HG03571 (cell line): ENCODE data around the gene LGR5.
A peak's percentile ranks its signal among the peaks of the same experiment; 100 is the strongest.

Source experiments
- ATAC-seq: cut with Tn5 transposase; IDR thresholded peaks from one replicate; pipeline ENCODE4 v1.9.1; 2021; ENCODE audit not compliant: unreplicated experiment

LGR5 gene, protein sequence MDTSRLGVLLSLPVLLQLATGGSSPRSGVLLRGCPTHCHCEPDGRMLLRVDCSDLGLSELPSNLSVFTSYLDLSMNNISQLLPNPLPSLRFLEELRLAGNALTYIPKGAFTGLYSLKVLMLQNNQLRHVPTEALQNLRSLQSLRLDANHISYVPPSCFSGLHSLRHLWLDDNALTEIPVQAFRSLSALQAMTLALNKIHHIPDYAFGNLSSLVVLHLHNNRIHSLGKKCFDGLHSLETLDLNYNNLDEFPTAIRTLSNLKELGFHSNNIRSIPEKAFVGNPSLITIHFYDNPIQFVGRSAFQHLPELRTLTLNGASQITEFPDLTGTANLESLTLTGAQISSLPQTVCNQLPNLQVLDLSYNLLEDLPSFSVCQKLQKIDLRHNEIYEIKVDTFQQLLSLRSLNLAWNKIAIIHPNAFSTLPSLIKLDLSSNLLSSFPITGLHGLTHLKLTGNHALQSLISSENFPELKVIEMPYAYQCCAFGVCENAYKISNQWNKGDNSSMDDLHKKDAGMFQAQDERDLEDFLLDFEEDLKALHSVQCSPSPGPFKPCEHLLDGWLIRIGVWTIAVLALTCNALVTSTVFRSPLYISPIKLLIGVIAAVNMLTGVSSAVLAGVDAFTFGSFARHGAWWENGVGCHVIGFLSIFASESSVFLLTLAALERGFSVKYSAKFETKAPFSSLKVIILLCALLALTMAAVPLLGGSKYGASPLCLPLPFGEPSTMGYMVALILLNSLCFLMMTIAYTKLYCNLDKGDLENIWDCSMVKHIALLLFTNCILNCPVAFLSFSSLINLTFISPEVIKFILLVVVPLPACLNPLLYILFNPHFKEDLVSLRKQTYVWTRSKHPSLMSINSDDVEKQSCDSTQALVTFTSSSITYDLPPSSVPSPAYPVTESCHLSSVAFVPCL

GRCh38 chr12:71439613-71440344 is at the start of gene LGR5:
Gene LGR5, plus strand, starts transcription at chr12:71439798. Its CDS starts 283 bp downstream, at chr12:71440081.
- ATAC-seq = no peak

- peak; percentile 86 for ATAC-seq
These were observed 47.0 kb upstream of the LGR5 start for GRCh38 chr12:71392521-71393145.

DNA sequence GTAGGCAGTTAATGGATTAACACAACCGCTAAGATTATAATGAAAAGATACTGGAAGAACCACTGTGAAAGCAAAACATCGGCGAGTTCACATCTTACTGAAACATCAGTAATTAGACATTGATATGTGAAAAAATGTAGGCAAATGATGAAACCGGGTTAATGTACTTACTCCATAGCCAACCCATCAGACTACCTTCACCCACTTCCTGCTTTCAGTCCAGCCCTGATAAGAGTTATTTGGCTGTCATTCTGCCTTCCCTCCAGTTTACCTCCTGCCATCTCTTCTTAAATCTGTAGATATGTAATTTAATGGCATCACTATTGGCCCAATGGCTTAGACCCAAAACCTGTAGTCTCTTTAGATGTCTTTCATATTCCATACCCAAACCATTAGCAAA is 46.0 kb upstream of the LGR5 start:
- ATAC-seq = no peak

- no peak for ATAC-seq
These were observed 42.1 kb upstream of the LGR5 start for GRCh38 chr12:71397433-71397954.

- no peak for ATAC-seq
These were observed 40.4 kb upstream of the LGR5 start for GRCh38 chr12:71399197-71399596.

GRCh38 chr12:71400481-71400880 is 39.1 kb upstream of the LGR5 start:
- no peak for ATAC-seq

DNA sequence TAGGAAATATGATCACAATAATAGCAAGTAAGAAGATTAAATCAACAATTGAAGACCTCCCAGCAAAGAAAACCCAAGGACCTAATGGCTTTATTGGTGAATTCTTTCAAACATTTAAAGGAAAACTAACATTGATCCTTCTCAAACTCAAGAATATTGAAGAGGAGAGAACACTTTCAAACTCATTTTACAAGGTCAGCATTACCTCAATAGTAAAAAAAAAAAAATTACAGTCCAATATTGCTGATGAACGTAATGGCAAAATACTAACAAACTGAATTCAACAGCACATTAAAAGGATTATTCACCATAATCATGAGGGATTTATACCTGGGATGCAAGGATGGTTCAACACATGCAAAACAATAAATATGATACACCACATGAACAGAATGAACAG is 33.7 kb upstream of the LGR5 start:
- no peak for ATAC-seq

GRCh38 chr12:71407732-71408131 is 31.9 kb upstream of the LGR5 start:
- ATAC-seq = no peak

DNA sequence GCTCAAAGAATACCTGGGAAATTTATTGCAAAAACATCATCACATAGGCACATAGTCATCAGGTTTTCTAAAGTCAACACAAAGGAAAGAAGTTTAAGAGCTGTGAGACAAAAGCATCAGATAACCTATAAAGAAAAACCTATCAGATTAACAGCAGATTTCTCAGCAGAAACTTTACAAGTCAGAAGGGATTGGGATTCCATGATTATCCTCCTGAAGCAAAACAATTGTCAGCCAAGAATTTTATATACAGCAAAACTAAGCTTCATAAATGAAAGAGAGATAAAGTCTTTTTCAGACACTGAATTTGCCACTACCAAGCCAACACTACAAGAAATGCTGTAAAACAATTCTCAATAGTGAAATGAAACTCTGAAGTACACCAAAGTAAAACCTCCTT is 28.8 kb upstream of the LGR5 start:
- ATAC-seq = no peak

GRCh38 chr12:71411635-71412034 is 28.0 kb upstream of the LGR5 start:
- ATAC-seq = no peak

DNA sequence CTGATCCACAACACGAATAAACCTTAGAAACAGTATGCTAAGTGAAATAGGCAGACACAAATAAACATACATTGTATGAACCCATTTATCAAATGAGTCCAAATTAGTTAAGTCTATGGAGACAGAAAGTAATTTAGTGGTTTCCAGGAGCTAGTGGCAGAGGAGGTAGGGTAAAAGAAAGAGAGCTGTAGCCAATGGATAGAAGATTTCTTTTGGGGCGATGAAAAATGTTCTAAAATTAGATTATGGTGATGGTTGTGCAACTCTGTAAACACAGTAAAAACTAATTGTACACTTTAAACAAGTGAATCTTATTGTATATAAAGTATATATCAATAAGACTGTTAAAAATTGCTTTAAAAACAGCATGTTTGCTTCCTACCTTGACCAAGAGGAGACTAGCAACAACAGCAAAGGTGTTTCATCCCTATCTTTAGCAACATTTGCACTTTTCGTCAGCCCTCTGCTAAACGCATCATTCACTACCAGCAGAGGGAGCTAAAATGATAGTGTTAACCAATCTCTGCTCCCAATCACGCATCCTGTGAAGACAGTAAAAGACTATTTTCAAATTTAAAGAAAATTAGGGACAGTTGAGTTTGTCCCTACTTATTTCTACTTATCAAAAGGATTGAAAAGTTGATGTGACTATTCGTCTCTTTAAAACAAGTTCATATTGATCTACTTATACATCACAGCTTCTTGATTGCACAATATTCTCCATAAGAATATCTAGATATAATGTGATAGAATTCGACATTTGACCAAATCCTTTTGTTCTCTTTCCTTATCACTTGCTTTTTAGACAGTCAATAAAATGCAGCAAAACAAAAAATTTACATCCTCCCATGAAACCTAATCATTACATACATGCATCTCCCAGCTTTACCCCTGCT is 24.0 kb upstream of the LGR5 start:
- ATAC-seq = peak; percentile 74

DNA sequence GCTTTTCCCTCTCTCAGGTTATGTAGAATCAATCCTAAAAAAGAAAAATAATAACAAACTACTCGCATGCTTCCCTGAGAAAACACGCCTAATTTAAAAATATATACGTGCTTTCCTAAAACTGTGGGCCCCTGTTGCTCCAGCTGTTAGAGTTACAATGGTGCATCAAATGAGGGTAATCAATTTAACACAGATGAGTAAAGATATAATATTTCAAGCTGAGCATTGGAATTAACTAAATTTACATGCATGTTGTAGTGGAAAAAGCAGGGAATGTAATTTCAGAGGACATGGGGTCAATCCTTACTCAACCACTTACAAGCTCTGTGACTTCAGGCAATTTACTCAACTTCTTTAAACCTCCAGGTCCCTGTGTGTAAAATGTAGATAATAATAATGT is 22.4 kb upstream of the LGR5 start:
- ATAC-seq = no peak

DNA sequence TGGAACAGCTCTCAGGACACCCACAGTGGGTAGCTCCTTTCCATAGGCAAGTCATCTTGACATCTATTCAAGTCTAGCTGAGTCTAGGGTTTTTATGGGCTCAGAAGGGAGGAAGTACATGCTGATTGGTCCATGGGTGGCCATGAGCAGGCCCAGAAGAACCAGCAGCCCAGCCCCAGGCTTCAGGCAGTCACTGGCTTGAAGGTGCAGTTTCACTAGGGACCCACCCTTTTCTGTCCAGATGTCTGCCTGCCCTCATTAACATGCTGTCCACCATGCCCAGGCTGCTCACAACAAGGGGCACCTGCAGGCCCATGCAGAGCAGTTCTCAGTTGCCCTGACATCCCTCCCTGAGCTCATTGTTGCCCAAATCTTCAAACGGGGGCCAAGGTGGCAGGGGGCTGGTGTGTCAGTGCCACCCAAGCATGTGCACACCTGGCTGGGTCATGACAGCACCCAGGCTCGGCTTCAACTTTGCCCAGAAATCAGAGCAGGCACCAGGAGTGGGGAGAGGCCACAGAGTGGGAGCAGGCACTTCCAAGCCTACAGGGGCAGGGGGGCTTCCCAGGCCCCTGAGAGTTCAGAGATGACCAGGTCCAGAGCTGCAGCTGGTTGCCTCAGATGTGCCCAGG is 18.7 kb upstream of the LGR5 start:
- ATAC-seq = no peak

DNA sequence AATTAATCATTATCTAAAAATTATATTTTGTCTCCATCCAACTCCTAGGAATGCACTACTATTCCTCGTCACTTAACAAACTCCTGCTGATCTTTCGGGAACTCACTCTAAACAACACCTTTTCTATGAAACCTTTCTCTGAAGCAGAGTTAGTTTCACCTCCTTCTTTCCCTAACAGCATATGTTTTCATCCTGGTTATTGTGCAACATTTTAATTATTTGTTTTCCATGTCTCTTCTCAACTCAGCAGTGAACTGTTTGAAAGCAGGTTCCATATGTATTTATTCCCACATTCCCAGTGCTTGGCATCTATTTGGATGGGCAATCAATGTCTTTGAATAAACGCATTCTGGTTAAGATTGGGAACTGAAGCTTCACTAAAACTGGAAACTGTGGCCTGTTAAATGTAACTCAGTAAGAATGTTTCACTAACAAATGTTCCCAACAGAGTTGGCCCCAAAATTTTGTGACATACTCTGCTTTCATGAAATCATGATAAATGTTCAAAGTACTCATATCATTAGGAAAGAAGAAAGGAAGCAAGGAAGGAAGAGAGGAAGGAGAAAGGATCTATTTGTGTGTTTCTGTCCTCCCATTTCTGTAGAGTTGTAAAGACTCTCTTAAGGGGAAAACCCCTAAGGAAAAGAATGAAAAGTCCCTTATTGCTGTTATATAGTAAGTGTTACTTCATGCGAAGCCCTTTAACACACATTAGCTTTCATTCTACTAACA is 13.9 kb upstream of the LGR5 start:
- no peak for ATAC-seq

- no peak for ATAC-seq
These were observed 13.1 kb upstream of the LGR5 start for GRCh38 chr12:71426300-71427047.

- ATAC-seq = no peak
These were observed 8.8 kb upstream of the LGR5 start for GRCh38 chr12:71430756-71431155.

- ATAC-seq = no peak
These were observed 7.6 kb upstream of the LGR5 start for GRCh38 chr12:71431991-71432390.

- ATAC-seq = no peak
These were observed 6.7 kb upstream of the LGR5 start for GRCh38 chr12:71432936-71433335.
